ENCODE results near the gene TAF4.

The TAF4 gene

GRCh38 chr20:62040933-62041332, 24.7 kb downstream of the TAF4 start:
- DNase-seq = no peak

- no peak for DNase-seq
Observed at GRCh38 chr20:62040381-62040922, 25.2 kb downstream of the TAF4 start.

- no peak for DNase-seq
Observed at GRCh38 chr20:62039738-62040137, 25.9 kb downstream of the TAF4 start.

- no peak for DNase-seq
Observed at GRCh38 chr20:62032609-62033368, 32.9 kb downstream of the TAF4 start.

- DNase-seq = no peak
Observed at GRCh38 chr20:62031462-62032092, 34.1 kb downstream of the TAF4 start.

- DNase-seq = no peak
Observed at GRCh38 chr20:62030834-62031434, 34.7 kb downstream of the TAF4 start.

GRCh38 chr20:62030357-62030756, 35.3 kb downstream of the TAF4 start:
- no peak for DNase-seq

GRCh38 chr20:62029949-62030348, 35.7 kb downstream of the TAF4 start:
- DNase-seq = no peak

GRCh38 chr20:62029296-62029695, 36.4 kb downstream of the TAF4 start:
- no peak for DNase-seq

- no peak for DNase-seq
Observed at GRCh38 chr20:62028384-62028783, 37.3 kb downstream of the TAF4 start.

- no peak for DNase-seq
Observed at GRCh38 chr20:62027698-62028321, 37.9 kb downstream of the TAF4 start.

- no peak for DNase-seq
Observed at GRCh38 chr20:62027116-62027515, 38.6 kb downstream of the TAF4 start.

- no peak for DNase-seq
Observed at GRCh38 chr20:62026564-62026856, 39.2 kb downstream of the TAF4 start.

GRCh38 chr20:62025832-62026563, 39.7 kb downstream of the TAF4 start:
- DNase-seq = peak in 1 of 2 donors; percentile 3

GRCh38 chr20:62025394-62025793, 40.3 kb downstream of the TAF4 start:
- DNase-seq = peak; percentile 11 to 37

- no peak for DNase-seq
Observed at GRCh38 chr20:62023935-62024334, 41.7 kb downstream of the TAF4 start.

- DNase-seq = no peak
Observed at GRCh38 chr20:62022575-62023139, 43.0 kb downstream of the TAF4 start.

GRCh38 chr20:62021793-62022385, 43.8 kb downstream of the TAF4 start:
- no peak for DNase-seq

GRCh38 chr20:62020935-62021701, 44.6 kb downstream of the TAF4 start:
- DNase-seq = no peak

GRCh38 chr20:62019881-62020492, 45.7 kb downstream of the TAF4 start:
- DNase-seq = no peak

Measured in inflammatory macrophage treated with lipopolysaccharide for 1 hour (primary cell).